ENCODE data around the gene PCNX1.

DNA sequence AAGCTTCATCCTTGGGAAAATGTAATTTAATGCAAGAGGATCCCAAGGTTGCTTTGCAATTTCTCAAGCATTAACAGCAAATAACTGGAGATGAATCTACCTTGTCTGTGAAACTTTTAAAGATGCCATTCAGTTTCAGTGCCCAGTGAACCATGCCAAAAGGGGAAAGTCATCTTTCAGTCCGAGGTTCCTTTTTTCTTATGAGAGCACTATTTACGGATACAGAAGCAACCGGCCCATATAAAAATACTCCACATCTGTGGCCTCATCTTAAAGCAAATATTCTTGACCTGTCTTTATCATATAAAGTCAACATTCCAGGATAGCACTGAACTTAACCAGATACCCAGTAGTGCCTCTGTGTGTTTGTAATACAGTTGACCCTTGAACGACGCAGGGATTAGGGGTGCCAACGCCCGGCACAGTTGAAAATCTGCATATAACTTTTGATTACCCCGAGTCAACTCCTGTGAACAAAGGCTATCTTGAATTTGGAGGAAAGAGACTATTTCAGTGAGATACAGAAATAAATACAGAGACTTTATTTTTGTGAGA lies 209.4 kb downstream of the PCNX1 start:
- no peak for TF ChIP-seq CTCF (conservative IDR thresholded peaks at IDR 0.05; ENCODE audit: low read depth, low read length)
- no peak for TF ChIP-seq POLR2A (IDR thresholded peaks at IDR 0.05; ENCODE audit: low read depth, low read length)
- TF ChIP-seq MXI1 (IDR thresholded peaks at IDR 0.05; ENCODE audit: borderline replicate concordance, low read depth, low read length), result no peak
- TF ChIP-seq MAZ (IDR thresholded peaks at IDR 0.05; ENCODE audit: borderline replicate concordance, low read depth, low read length), result no peak
- no peak for TF ChIP-seq ELK1 (IDR thresholded peaks at IDR 0.05; ENCODE audit: borderline replicate concordance, low read depth, low read length)
- TF ChIP-seq MAFK (IDR thresholded peaks at IDR 0.05; ENCODE audit: low read depth, low read length), result no peak
- no peak for TF ChIP-seq SMC3 (IDR thresholded peaks at IDR 0.05; ENCODE audit: low read depth, low read length)
- TF ChIP-seq, protein P1, sequence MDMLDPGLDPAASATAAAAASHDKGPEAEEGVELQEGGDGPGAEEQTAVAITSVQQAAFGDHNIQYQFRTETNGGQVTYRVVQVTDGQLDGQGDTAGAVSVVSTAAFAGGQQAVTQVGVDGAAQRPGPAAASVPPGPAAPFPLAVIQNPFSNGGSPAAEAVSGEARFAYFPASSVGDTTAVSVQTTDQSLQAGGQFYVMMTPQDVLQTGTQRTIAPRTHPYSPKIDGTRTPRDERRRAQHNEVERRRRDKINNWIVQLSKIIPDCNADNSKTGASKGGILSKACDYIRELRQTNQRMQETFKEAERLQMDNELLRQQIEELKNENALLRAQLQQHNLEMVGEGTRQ (IDR thresholded peaks at IDR 0.05; ENCODE audit: low read depth, low read length), result no peak
- TF ChIP-seq NFE2L2 (IDR thresholded peaks at IDR 0.05; ENCODE audit: low read depth, low read length), result no peak
- TF ChIP-seq RAD21 (IDR thresholded peaks at IDR 0.05; ENCODE audit: low read length), result no peak
